Astrocyte (in vitro differentiated cells and primary cell): ENCODE data around the gene SQOR. TPM values are rescaled to one million over a fixed set of nuclear protein-coding genes. Genes with fewer than 3 reads are reported as not detected.

ENCODE experiments used
- DNase-seq: peaks from one replicate; pipeline ENCODE4 v3.0.0-alpha.2; 2010; ENCODE audit warnings: low read depth
- FAIRE-seq: peaks from 2 replicates; lab custom pipeline; 2011; peaks lifted over from hg19 to GRCh38; lab: Jason Lieb, UNC
- H2AFZ ChIP-seq: 2 replicates; pipeline ENCODE4 v1.6.0; 2012; ENCODE audit warnings: low read depth, low read length, inconsistent platforms
- H3K27ac ChIP-seq: 2 replicates; pipeline ENCODE4 v1.5.1; 2011; ENCODE audit warnings: low read depth, low read length, inconsistent platforms
- H3K27me3 ChIP-seq: 2 replicates; pipeline ENCODE4 v1.6.0; 2011; ENCODE audit warnings: low read length, inconsistent platforms; ENCODE audit not compliant: insufficient read depth
- H3K36me3 ChIP-seq: 2 replicates; pipeline ENCODE4 v1.5.1; 2011; ENCODE audit warnings: low read length, inconsistent platforms; ENCODE audit not compliant: insufficient read depth
- H3K4me1 ChIP-seq: 2 replicates; pipeline ENCODE4 v1.5.1; 2011; ENCODE audit warnings: low read length, inconsistent platforms; ENCODE audit not compliant: insufficient read depth
- H3K4me2 ChIP-seq: 2 replicates; pipeline ENCODE4 v1.6.0; 2012; ENCODE audit warnings: low read length, inconsistent platforms
- H3K4me3 ChIP-seq: 2 replicates; pipeline ENCODE4 v1.5.1; 2011; ENCODE audit warnings: low read depth, mild to moderate bottlenecking, low read length, inconsistent platforms; ENCODE audit not compliant: insufficient read depth
- H3K79me2 ChIP-seq: 2 replicates; pipeline ENCODE4 v1.6.0; 2012; ENCODE audit warnings: mild to moderate bottlenecking, low read length, inconsistent platforms; ENCODE audit not compliant: insufficient read depth
- H3K9ac ChIP-seq: 2 replicates; pipeline ENCODE4 v1.6.0; 2012; ENCODE audit warnings: mild to moderate bottlenecking, low read length, inconsistent platforms
- H3K9me3 ChIP-seq: 2 replicates; pipeline ENCODE4 v1.5.1; 2012; ENCODE audit warnings: low read depth, mild to moderate bottlenecking, low read length, inconsistent platforms; ENCODE audit not compliant: insufficient read depth
- H4K20me1 ChIP-seq: 2 replicates; pipeline ENCODE4 v1.6.0; 2012; ENCODE audit warnings: low read length, inconsistent platforms; ENCODE audit not compliant: insufficient read depth
- H3K27ac Mint-ChIP-seq: one replicate; pipeline ENCODE4 v1.8.0; 2021; ENCODE audit warnings: mild to moderate bottlenecking, mixed read lengths; ENCODE audit not compliant: unreplicated experiment
- H3K27me3 Mint-ChIP-seq: one replicate; pipeline ENCODE4 v1.8.0; 2021; ENCODE audit warnings: low read depth, mixed read lengths; ENCODE audit not compliant: unreplicated experiment
- H3K36me3 Mint-ChIP-seq: one replicate; pipeline ENCODE4 v1.8.0; 2021; ENCODE audit warnings: low read depth, mixed read lengths; ENCODE audit not compliant: unreplicated experiment
- H3K4me1 Mint-ChIP-seq: one replicate; pipeline ENCODE4 v1.8.0; 2021; ENCODE audit warnings: low read depth, mixed read lengths; ENCODE audit not compliant: unreplicated experiment
- H3K4me3 Mint-ChIP-seq: one replicate; pipeline ENCODE4 v1.8.0; 2021; ENCODE audit warnings: mild to moderate bottlenecking, moderate library complexity, mixed read lengths; ENCODE audit not compliant: unreplicated experiment
- H3K9me3 Mint-ChIP-seq: one replicate; pipeline ENCODE4 v1.8.0; 2021; ENCODE audit warnings: mild to moderate bottlenecking, mixed read lengths; ENCODE audit not compliant: unreplicated experiment
- CTCF ChIP-seq: IDR thresholded peaks from 2 replicates; pipeline ENCODE4 v1.5.1; 2011; ENCODE audit warnings: low read depth, mild to moderate bottlenecking, inconsistent platforms, low read length, moderate library complexity; ENCODE audit not compliant: insufficient read depth
- EZH2 ChIP-seq: IDR thresholded peaks from 2 replicates; pipeline ENCODE4 v1.6.1; 2012; ENCODE audit warnings: mild to moderate bottlenecking, low read length, inconsistent platforms; ENCODE audit not compliant: insufficient read depth
- total RNA-seq: library from RNA; stranded (reverse); gene quantifications from 2 replicates; pipeline ENCODE4 v1.2.1, GENCODE V29; 2021

The SQOR gene
- total RNA-seq, 1 donor from 2014 or later, result 4.0 TPM

- Mint-ChIP-seq H3K27me3 (no peaks in the 10 kb centered on the region), H3K27ac (no peak overlapping the region), H3K4me1 (no peaks in the 10 kb centered on the region), H3K36me3 (peaks cover 3% of the 10 kb centered on the region), H3K4me3 (no peak overlapping the region), H3K9me3 (peaks cover 3% of the 10 kb centered on the region)
- Histone ChIP-seq H3K4me3 (no peak overlapping the region), H4K20me1 (no peaks in the 10 kb centered on the region), H3K27me3 (no peaks in the 10 kb centered on the region), H3K9ac (no peak overlapping the region), H3K9me3 (no peaks in the 10 kb centered on the region), H3K4me1 (no peaks in the 10 kb centered on the region), H3K36me3 (no peaks in the 10 kb centered on the region), H2AFZ (no peak overlapping the region), H3K79me2 (no peaks in the 10 kb centered on the region), H3K27ac (no peak overlapping the region), H3K4me2 (no peak overlapping the region)
- TF ChIP-seq CTCF, result no peak
- no peak for TF ChIP-seq EZH2
- FAIRE-seq (no peak), DNase-seq (no peak)
Measured at GRCh38 chr15:45657254-45657653, 22.4 kb downstream of the SQOR start.

- DNase-seq, result no peak
- peaks cover 3% of the 10 kb centered on the region for H3K36me3 Mint-ChIP-seq
- Histone ChIP-seq H3K4me2 (no peak overlapping the region), H3K4me3 (no peak overlapping the region), H3K4me1 (no peaks in the 10 kb centered on the region), H3K27me3 (no peaks in the 10 kb centered on the region), H3K79me2 (no peaks in the 10 kb centered on the region), H4K20me1 (no peaks in the 10 kb centered on the region), H3K27ac (no peak overlapping the region), H3K36me3 (no peaks in the 10 kb centered on the region), H3K9me3 (no peaks in the 10 kb centered on the region), H2AFZ (no peak overlapping the region), H3K9ac (no peak overlapping the region)
- no peaks in the 10 kb centered on the region for H3K27me3 Mint-ChIP-seq
- TF ChIP-seq CTCF (no peak), EZH2 (no peak)
- no peak for FAIRE-seq
- H3K27ac Mint-ChIP-seq, result no peak overlapping the region
- H3K9me3 Mint-ChIP-seq, result peaks cover 3% of the 10 kb centered on the region
- no peak overlapping the region for H3K4me3 Mint-ChIP-seq
- no peaks in the 10 kb centered on the region for H3K4me1 Mint-ChIP-seq
Measured at GRCh38 chr15:45657764-45658545, 23.1 kb downstream of the SQOR start.
